ENCODE results near the gene SMAD3. TPM values are rescaled to one million over a fixed set of nuclear protein-coding genes. Genes with fewer than 3 reads are reported as not detected.

The SMAD3 gene
- total and polyA plus RNA-seq, 7 donors, result 2.9 to 47.6 (median 29.3) TPM

- no peaks in the 10 kb centered on the region for H3K36me3 ChIP-seq (ENCODE audit: insufficient read depth in 1 of 2, low read depth in 1 of 2)
- intact Hi-C loops (cut with DNase I), result no loop called here
- no peaks in the 10 kb centered on the region for H3K9me3 ChIP-seq
- H3K4me1 ChIP-seq, result peaks cover 97% of the 10 kb centered on the region
- H3K27ac ChIP-seq, result peak overlapping the region; percentile 87
- 44 to 69% (median 49%) methylated on average over 9 of the region's 9 CpGs for WGBS, 3 donors
- no peak overlapping the region for H3K4me3 ChIP-seq
- H3K27me3 ChIP-seq (ENCODE audit: insufficient read depth in 3 of 3, low read length in 2 of 3), result no peaks in the 10 kb centered on the region
- ATAC-seq (no peak), DNase-seq (no peak)
- no peak for TF ChIP-seq CTCF (IDR thresholded peaks at IDR 0.05)
These were observed 74.9 kb downstream of the SMAD3 start for GRCh38 chr15:67140078-67140833.

DNA sequence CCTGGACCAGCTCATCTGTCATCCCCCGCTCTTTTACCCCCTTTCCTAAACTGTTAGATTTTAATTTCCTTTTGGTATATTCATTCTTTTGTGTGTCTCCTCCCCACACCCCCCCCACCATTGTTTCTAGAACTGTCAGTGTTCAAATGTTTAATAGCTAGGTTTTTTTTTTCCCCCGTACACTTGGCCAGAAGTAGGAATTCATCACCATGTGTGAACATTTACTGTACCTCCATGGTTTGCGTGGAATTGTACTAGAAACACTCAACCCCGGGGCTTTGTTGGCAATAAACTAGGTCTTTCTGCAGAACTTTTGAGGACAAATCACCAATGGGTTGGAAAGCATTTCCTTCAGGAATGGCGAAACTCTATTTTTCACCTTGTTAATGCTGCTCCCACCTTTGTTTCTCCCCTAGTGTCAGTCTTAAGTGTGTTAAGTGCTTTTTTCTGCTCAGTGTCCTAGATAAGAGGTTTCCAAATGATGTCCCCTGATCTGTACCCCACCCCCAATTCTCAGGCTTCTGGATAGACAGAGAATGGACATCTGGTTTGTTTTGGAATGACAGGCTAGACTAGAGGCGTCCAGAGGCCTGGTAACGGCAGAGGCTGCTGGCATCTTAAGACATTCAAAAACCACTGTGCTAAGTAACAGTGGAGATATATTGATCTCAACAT is 76.8 kb downstream of the SMAD3 start:
- no peak for DNase-seq
- H3K36me3 ChIP-seq (ENCODE audit: insufficient read depth in 1 of 2, low read depth in 1 of 2), result no peaks in the 10 kb centered on the region
- TF ChIP-seq CTCF (IDR thresholded peaks at IDR 0.05), result no peak
- no peaks in the 10 kb centered on the region for H3K9me3 ChIP-seq
- peak in 3 of 4 donors; percentile 2 to 14 (median 8) for ATAC-seq
- intact Hi-C loops (cut with DNase I), result no loop called here
- no peaks in the 10 kb centered on the region for H3K27me3 ChIP-seq (ENCODE audit: insufficient read depth in 3 of 3, low read length in 2 of 3)
- peak overlapping the region; percentile 87 for H3K27ac ChIP-seq
- 49 to 65% (median 55%) methylated on average over 7 of the region's 7 CpGs for WGBS, 3 donors
- peaks cover 97% of the 10 kb centered on the region for H3K4me1 ChIP-seq
- H3K4me3 ChIP-seq, result no peak overlapping the region

DNA sequence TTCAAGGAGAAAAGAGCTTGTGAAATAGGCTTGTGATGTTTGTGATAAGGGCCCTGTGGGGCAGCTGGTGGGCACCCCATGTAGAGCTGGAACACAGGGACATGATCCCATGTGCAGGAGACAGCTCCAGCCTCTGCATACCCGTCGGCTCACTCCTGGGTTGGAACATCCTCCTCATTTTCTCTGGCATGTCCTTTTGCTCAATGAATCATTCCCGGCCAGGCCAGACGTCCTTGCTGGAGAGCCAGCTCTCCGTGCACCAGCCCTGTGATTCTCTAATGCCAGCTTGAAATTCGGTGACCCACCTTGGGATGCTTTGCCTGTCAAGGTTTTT is 77.3 kb downstream of the SMAD3 start:
- Histone ChIP-seq H3K9me3 (no peaks in the 10 kb centered on the region), H3K4me1 (peaks cover 97% of the 10 kb centered on the region), H3K4me3 (no peak overlapping the region), H3K27ac (peak overlapping the region; percentile 87), H3K36me3 (ENCODE audit: insufficient read depth in 1 of 2, low read depth in 1 of 2) (no peaks in the 10 kb centered on the region), H3K27me3 (ENCODE audit: insufficient read depth in 3 of 3, low read length in 2 of 3) (no peaks in the 10 kb centered on the region)
- ATAC-seq (peak; percentile 71 to 83 (median 76)), DNase-seq (peak; percentile 60 to 76)
- intact Hi-C loops (cut with DNase I), result no loop called here
- 24 to 37% (median 27%) methylated on average over 6 of the region's 6 CpGs for WGBS, 3 donors
- no peak for TF ChIP-seq CTCF (IDR thresholded peaks at IDR 0.05)

DNA sequence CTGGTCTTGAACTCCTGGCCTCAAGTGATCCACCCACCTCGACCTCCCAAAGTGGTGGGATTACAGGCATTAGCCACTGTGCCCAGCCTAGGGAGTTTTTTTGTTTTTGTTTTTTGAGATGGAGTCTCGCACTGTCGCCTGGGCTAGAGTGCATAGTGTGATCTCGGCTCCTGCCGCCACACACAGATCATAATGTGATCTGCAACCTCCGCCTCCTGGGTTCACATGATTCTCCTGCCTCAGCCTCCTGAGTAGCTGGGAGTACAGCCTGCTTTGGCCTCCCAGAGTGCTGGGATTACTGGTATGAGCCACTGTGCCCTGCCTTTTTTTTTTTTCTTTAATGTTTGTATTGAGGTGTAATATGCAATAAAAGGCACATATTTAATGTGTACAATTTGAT is 78.2 kb downstream of the SMAD3 start:
- ATAC-seq (no peak), DNase-seq (no peak)
- intact Hi-C loops (cut with DNase I), result no loop called here
- no peak for TF ChIP-seq CTCF (IDR thresholded peaks at IDR 0.05)
- H3K27ac ChIP-seq, result peak overlapping the region; percentile 87
- no peaks in the 10 kb centered on the region for H3K9me3 ChIP-seq
- H3K4me3 ChIP-seq, result no peak overlapping the region
- H3K36me3 ChIP-seq (ENCODE audit: insufficient read depth in 1 of 2, low read depth in 1 of 2), result no peaks in the 10 kb centered on the region
- peaks cover 97% of the 10 kb centered on the region for H3K4me1 ChIP-seq
- H3K27me3 ChIP-seq (ENCODE audit: insufficient read depth in 3 of 3, low read length in 2 of 3), result no peaks in the 10 kb centered on the region
- WGBS, 3 donors, result 94 to 98% (median 94%) methylated on average over 6 of the region's 6 CpGs
